Activated CD4-positive, alpha-beta T cell treated with anti-CD3 and anti-CD28 coated beads, Interleukin-2, amount 50 U/mL, for 1 hour (primary cell): ENCODE measurements around the gene SETBP1.
"Not testable (repeated sequence)": the region's sequence is repeated elsewhere in the genome, so short reads cannot be mapped to it uniquely, and the experiment has no call there.

Experiments
- DNase-seq: peaks from one replicate; pipeline ENCODE4 v3.0.0-alpha.2; 2020

SETBP1 gene

GRCh38 chr18:44796429-44797428, 116.0 kb downstream of the SETBP1 start:
- no peak for DNase-seq

- no peak for DNase-seq
These were observed 117.9 kb downstream of the SETBP1 start for GRCh38 chr18:44798433-44799048.

- DNase-seq: no peak
These were observed 118.8 kb downstream of the SETBP1 start for GRCh38 chr18:44799382-44799906.

GRCh38 chr18:44799907-44800421, 119.3 kb downstream of the SETBP1 start:
- DNase-seq: no peak

GRCh38 chr18:44800766-44801165, 120.1 kb downstream of the SETBP1 start:
- not testable (repeated sequence) for DNase-seq

- DNase-seq: no peak
These were observed 121.1 kb downstream of the SETBP1 start for GRCh38 chr18:44801781-44802180.

- DNase-seq: no peak
These were observed 121.8 kb downstream of the SETBP1 start for GRCh38 chr18:44802508-44802907.

GRCh38 chr18:44803019-44803650, 122.4 kb downstream of the SETBP1 start:
- no peak for DNase-seq

- no peak for DNase-seq
These were observed 123.3 kb downstream of the SETBP1 start for GRCh38 chr18:44804033-44804432.

- DNase-seq: no peak
These were observed 124.5 kb downstream of the SETBP1 start for GRCh38 chr18:44805176-44805575.

GRCh38 chr18:44805643-44806042, 125.0 kb downstream of the SETBP1 start:
- DNase-seq: no peak

- DNase-seq: no peak
These were observed 127.1 kb downstream of the SETBP1 start for GRCh38 chr18:44807766-44808165.

GRCh38 chr18:44811572-44812125, 131.0 kb downstream of the SETBP1 start:
- DNase-seq: no peak

- no peak for DNase-seq
These were observed 131.7 kb downstream of the SETBP1 start for GRCh38 chr18:44812426-44812825.

- no peak for DNase-seq
These were observed 132.9 kb downstream of the SETBP1 start for GRCh38 chr18:44813586-44813985.

GRCh38 chr18:44815108-44815507, 134.4 kb downstream of the SETBP1 start:
- no peak for DNase-seq

- DNase-seq: no peak
These were observed 135.4 kb downstream of the SETBP1 start for GRCh38 chr18:44816050-44816449.

- no peak for DNase-seq
These were observed 135.8 kb downstream of the SETBP1 start for GRCh38 chr18:44816477-44816876.

GRCh38 chr18:44817831-44818473, 137.3 kb downstream of the SETBP1 start:
- no peak for DNase-seq

- DNase-seq: no peak
These were observed 138.1 kb downstream of the SETBP1 start for GRCh38 chr18:44818668-44819403.

- no peak for DNase-seq
These were observed 139.3 kb downstream of the SETBP1 start for GRCh38 chr18:44819944-44820510.
